Caco-2 (cell line): Measurements from ENCODE around the gene DAW1. TPM values are rescaled to one million over a fixed set of nuclear protein-coding genes. Genes with fewer than 3 reads are reported as not detected.

Experiments
- BruUV-seq: library from RNA; stranded (reverse); fragments of 400-500 nt; replicated peaks from 2 replicates; lab custom pipeline; 2021; lab: Mats Ljungman, UMichigan
- CTCF ChIA-PET: fragments of 300-600 bp; sonication (Branson Sonifier 250); formaldehyde crosslinking; loops from one replicate; lab custom pipeline; 2022; ENCODE audit warnings: antibody characterized with exemption; lab: Charles Lee
- POLR2A ChIA-PET: fragments of 300-600 bp; sonication (Branson Sonifier 250); formaldehyde crosslinking; loops from one replicate; lab custom pipeline; 2022; ENCODE audit warnings: antibody characterized with exemption; lab: Charles Lee
- DNase-seq, 2 experiments: peaks; one replicate each; pipeline versions ENCODE4 v3.0.0 to v3.0.0-alpha.2; 2020 to 2022
- H3K27me3 ChIP-seq: replicated peaks from 2 replicates; pipeline ENCODE4 v1.6.0; 2011; ENCODE audit warnings: low read length; ENCODE audit not compliant: control insufficient read depth, insufficient read depth
- H3K36me3 ChIP-seq: 2 replicates; pipeline ENCODE4 v1.5.1; 2011; ENCODE audit warnings: low read length; ENCODE audit not compliant: control insufficient read depth, insufficient read depth
- H3K4me1 ChIP-seq: fragments of 250-450 bp; sonication (Bioruptor Pico); 2 replicates; pipeline ENCODE4 v1.5.1; 2020; ENCODE audit warnings: mild to moderate bottlenecking
- H3K4me3 ChIP-seq: 2 replicates; pipeline ENCODE4 v1.5.1; 2011; ENCODE audit warnings: low read depth, mild to moderate bottlenecking, control low read depth, low read length
- H3K9me3 ChIP-seq: fragments of 250-450 bp; sonication (Bioruptor Pico); 2 replicates; pipeline ENCODE4 v1.5.1; 2020; ENCODE audit warnings: mild to moderate bottlenecking, moderate library complexity
- H3K27ac Mint-ChIP-seq: one replicate; pipeline ENCODE4 v1.8.0; 2022; ENCODE audit warnings: mixed read lengths; ENCODE audit not compliant: unreplicated experiment
- H3K27me3 Mint-ChIP-seq: one replicate; pipeline ENCODE4 v1.8.0; 2022; ENCODE audit warnings: mixed read lengths; ENCODE audit not compliant: insufficient read depth, unreplicated experiment
- H3K36me3 Mint-ChIP-seq: one replicate; pipeline ENCODE4 v1.8.0; 2022; ENCODE audit warnings: mild to moderate bottlenecking, mixed read lengths; ENCODE audit not compliant: insufficient read depth, unreplicated experiment
- H3K4me1 Mint-ChIP-seq: one replicate; pipeline ENCODE4 v1.8.0; 2022; ENCODE audit warnings: low read depth, mixed read lengths; ENCODE audit not compliant: unreplicated experiment
- H3K4me3 Mint-ChIP-seq: one replicate; pipeline ENCODE4 v1.8.0; 2022; ENCODE audit warnings: mild to moderate bottlenecking, moderate library complexity, mixed read lengths; ENCODE audit not compliant: unreplicated experiment
- H3K9me3 Mint-ChIP-seq: one replicate; pipeline ENCODE4 v1.8.0; 2022; ENCODE audit warnings: mixed read lengths; ENCODE audit not compliant: unreplicated experiment
- CTCF ChIP-seq, 2 experiments: fragments of 200-600 bp in 1 of 2; IDR thresholded peaks; 1 replicate in 1 of 2; 2 replicates in 1 of 2; pipeline versions ENCODE4 v1.5.1 to v1.8.0; 2011 to 2022; ENCODE audit warnings: antibody characterized with exemption in 1 of 2, control low read depth in 1 of 2, inconsistent platforms in 1 of 2, low read depth in 1 of 2, low read length in 1 of 2, mild to moderate bottlenecking in 1 of 2, moderate library complexity in 1 of 2; ENCODE audit not compliant: insufficient read depth in 1 of 2, severe bottlenecking in 1 of 2, unreplicated experiment in 1 of 2
- intact Hi-C: fragments of 100-400 bp; cut with micrococcal nuclease; formaldehyde crosslinking; loops from one replicate; pipeline ENCODE4 v1.10.0; 2022; ENCODE audit not compliant: unreplicated experiment
- total RNA-seq: library from RNA; stranded (reverse); gene quantifications from 2 replicates; pipeline ENCODE4 v1.2.3, GENCODE V29; 2022

DAW1 gene
- total RNA-seq, 1 experiment from 2014 or later: 6.6 TPM

- no TSS peak for BruUV-seq
- Histone ChIP-seq H3K9me3 (no peaks in the 10 kb centered on the region), H3K4me1 (peaks cover 4% of the 10 kb centered on the region; the same call in 1 of the 2 replicates), H3K27me3 (no peaks in the 10 kb centered on the region), H3K36me3 (no peaks in the 10 kb centered on the region), H3K4me3 (no peak overlapping the region)
- no peak for TF ChIP-seq CTCF (IDR thresholded peaks at IDR 0.05; ENCODE audit: insufficient read depth in 1 of 2, low read depth in 1 of 2, low read length in 1 of 2, severe bottlenecking in 1 of 2, unreplicated experiment in 1 of 2)
- intact Hi-C loops: no loop called here
- Mint-ChIP-seq H3K4me3 (no peak overlapping the region), H3K36me3 (no peaks in the 10 kb centered on the region), H3K4me1 (peaks cover 14% of the 10 kb centered on the region), H3K9me3 (peaks cover 13% of the 10 kb centered on the region), H3K27me3 (no peaks in the 10 kb centered on the region), H3K27ac (no peak overlapping the region)
- ChIA-PET CTCF (interaction anchor here (0.6 kb wide), 1 partner anchor 26 kb away, joined by 4 read pairs; no protein-coding TSS in a partner anchor), POLR2A (no interaction called here)
- no peak for DNase-seq
These were observed 24.6 kb upstream of the DAW1 start for GRCh38 chr2:227846831-227847230.

DNA sequence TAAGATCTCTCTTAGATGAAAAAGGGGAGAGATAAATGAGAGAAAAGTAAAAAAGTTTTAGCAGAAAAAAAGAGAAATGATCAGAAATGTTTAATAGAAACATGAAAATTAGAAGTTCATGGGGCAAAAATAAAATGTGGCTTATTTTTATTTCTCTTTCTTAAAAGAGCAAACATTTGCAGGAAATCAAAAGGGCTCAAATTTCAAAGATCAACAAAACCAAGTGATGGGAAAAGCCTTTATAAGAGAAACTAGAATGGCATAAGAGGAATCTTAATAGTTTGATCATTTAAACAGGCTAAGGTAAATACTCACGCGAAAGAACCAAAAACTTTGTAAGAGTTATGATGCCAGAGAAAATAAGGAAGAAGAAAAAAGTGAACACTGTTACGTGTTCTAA is 23.3 kb upstream of the DAW1 start:
- no peak for DNase-seq
- POLR2A ChIA-PET: no interaction called here
- peaks cover 4% of the 10 kb centered on the region; the same call in 1 of the 2 replicates for H3K4me1 ChIP-seq
- H3K4me3 ChIP-seq: no peak overlapping the region
- H3K9me3 ChIP-seq: no peaks in the 10 kb centered on the region
- Mint-ChIP-seq H3K27me3 (no peaks in the 10 kb centered on the region), H3K9me3 (peaks cover 13% of the 10 kb centered on the region), H3K36me3 (no peaks in the 10 kb centered on the region), H3K4me3 (no peak overlapping the region), H3K27ac (no peak overlapping the region), H3K4me1 (peaks cover 14% of the 10 kb centered on the region)
- no peaks in the 10 kb centered on the region for H3K36me3 ChIP-seq
- intact Hi-C loops: no loop called here
- BruUV-seq: no TSS peak
- no peak for TF ChIP-seq CTCF (IDR thresholded peaks at IDR 0.05; ENCODE audit: insufficient read depth in 1 of 2, low read depth in 1 of 2, low read length in 1 of 2, severe bottlenecking in 1 of 2, unreplicated experiment in 1 of 2)
- no peaks in the 10 kb centered on the region for H3K27me3 ChIP-seq
- CTCF ChIA-PET: no interaction called here

DNA sequence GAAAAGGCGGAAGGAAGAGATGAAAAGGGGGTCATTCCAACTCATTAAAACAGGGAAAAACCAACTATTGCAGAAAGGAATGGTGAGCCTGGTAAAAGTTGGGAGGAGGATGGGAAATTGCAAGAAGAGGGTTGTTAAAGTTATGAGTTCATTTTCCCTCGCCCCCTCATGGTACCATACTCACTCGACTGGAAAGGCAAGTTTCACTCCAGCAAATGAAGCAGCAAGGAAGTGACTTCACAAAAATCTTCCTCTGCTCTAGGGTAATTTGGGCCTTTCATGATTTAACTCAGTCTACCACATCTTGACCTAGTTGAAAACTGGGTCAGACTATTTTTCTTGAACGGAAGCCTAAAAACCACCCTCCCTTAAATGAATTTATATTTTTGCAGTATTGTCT is 22.8 kb upstream of the DAW1 start:
- peaks cover 4% of the 10 kb centered on the region; the same call in 1 of the 2 replicates for H3K4me1 ChIP-seq
- H3K36me3 ChIP-seq: no peaks in the 10 kb centered on the region
- Mint-ChIP-seq H3K27me3 (no peaks in the 10 kb centered on the region), H3K4me3 (no peak overlapping the region), H3K9me3 (peaks cover 13% of the 10 kb centered on the region), H3K27ac (no peak overlapping the region), H3K4me1 (peaks cover 14% of the 10 kb centered on the region), H3K36me3 (no peaks in the 10 kb centered on the region)
- no peak for TF ChIP-seq CTCF (IDR thresholded peaks at IDR 0.05; ENCODE audit: insufficient read depth in 1 of 2, low read depth in 1 of 2, low read length in 1 of 2, severe bottlenecking in 1 of 2, unreplicated experiment in 1 of 2)
- BruUV-seq: no TSS peak
- intact Hi-C loops: no loop called here
- no peaks in the 10 kb centered on the region for H3K9me3 ChIP-seq
- no peak overlapping the region for H3K4me3 ChIP-seq
- no peak for DNase-seq
- CTCF ChIA-PET: no interaction called here
- H3K27me3 ChIP-seq: no peaks in the 10 kb centered on the region
- POLR2A ChIA-PET: no interaction called here
